GM12872 (cell line): ENCODE results near the gene DMRTA2.

Source experiments
- TF ChIP-seq, protein P1 (sequence below): IDR thresholded peaks from 3 replicates; pipeline ENCODE4 v1.5.1; 2011; ENCODE audit warnings: low read depth, mild to moderate bottlenecking, low read length, moderate library complexity; ENCODE audit not compliant: insufficient read depth

DMRTA2 gene

DNA sequence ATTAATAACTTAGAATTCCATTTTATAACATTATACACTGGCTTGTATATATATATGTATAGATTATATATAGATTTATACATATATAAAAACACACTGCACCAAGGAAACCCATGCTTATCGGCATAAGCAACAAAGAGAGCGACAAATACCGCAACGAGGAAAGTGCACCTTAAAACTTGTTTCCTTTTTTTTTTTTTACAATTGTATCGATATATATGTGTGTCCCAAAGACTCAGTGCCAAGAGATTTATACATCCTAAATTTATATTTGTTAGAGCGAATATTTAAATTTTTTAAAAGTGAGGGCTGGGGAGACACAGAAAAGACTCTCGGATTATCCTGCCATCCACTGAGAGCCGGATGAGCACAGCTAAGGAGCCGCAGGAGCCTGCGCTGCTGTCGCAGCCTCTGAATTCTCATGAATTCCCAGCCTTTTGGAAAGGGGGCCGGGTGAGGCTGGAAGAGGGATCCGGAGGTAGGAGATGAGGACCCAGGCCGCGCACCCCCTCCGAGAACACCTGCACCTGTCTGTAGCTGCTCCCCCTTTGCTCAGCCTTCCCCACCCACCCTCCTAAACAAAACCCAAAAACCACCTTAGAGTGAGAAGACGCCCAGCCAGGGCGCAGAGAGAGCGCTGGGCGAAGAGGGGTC, 5.2 kb downstream of the DMRTA2 start:
- TF ChIP-seq, protein P1, sequence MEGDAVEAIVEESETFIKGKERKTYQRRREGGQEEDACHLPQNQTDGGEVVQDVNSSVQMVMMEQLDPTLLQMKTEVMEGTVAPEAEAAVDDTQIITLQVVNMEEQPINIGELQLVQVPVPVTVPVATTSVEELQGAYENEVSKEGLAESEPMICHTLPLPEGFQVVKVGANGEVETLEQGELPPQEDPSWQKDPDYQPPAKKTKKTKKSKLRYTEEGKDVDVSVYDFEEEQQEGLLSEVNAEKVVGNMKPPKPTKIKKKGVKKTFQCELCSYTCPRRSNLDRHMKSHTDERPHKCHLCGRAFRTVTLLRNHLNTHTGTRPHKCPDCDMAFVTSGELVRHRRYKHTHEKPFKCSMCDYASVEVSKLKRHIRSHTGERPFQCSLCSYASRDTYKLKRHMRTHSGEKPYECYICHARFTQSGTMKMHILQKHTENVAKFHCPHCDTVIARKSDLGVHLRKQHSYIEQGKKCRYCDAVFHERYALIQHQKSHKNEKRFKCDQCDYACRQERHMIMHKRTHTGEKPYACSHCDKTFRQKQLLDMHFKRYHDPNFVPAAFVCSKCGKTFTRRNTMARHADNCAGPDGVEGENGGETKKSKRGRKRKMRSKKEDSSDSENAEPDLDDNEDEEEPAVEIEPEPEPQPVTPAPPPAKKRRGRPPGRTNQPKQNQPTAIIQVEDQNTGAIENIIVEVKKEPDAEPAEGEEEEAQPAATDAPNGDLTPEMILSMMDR, result no peak

DNA sequence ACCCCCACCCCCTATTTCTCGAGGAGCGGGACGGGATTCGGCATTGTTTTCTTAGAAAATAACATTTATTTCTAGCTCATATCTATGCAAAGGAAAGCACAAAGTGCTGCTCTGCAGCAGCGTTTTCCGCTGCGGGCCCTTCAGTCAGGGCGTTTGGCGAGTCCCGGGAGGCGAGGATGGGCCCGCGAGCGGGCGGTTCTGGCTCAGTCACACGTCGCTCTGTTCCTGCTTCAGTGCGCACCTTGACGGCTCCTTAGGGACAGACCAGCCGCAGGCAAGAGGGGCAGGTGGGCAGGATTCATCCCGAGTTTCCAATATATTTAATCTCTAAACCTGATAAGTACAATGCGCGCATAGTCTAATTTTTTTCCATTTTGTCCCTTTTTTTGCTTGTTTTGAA, 5.7 kb downstream of the DMRTA2 start:
- TF ChIP-seq, protein P1, result no peak

DNA sequence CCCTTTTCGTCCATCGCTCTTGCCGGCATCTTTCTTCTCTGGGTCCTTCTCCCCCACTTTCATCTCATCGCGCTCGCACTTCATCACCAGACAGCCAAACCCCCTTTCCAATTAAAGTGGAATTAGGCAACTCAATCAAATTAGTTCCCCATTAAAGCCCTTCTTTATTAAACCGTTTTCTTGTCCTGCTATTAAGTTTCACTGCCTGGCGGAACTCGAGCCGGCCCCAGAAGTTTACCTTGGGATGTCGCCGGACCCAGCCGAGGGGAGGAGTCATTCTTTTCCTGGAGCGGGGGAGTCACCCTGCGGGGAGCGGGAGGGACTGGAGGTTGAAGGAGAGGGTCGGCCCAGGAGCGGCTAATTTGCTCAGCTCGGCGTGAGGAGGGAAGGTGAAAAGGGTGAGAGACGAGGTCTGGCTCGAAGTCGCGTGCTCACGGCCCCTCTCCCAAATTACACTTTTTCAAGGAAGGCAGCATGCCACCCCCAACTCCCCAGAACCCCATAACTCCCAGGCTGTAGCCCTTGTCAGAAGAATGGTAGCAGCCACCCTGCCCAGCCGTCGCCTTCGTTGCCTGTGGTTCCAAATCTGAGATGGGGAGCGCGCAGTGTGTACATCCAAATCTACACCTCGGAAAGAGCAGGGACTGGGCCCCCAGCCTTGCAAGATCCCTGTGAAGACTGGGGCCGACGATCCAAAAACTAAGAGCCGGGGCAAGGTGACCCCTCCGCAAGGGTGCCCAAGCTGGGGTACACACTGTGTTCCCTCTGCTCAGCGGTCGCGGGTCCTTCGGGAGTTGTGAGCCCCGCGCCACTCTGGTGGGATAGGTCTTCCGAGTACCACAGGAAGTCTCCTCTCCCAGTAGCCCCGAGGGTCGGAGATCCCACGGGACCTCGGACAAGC, 6.4 kb downstream of the DMRTA2 start:
- TF ChIP-seq, protein P1, result no peak

DNA sequence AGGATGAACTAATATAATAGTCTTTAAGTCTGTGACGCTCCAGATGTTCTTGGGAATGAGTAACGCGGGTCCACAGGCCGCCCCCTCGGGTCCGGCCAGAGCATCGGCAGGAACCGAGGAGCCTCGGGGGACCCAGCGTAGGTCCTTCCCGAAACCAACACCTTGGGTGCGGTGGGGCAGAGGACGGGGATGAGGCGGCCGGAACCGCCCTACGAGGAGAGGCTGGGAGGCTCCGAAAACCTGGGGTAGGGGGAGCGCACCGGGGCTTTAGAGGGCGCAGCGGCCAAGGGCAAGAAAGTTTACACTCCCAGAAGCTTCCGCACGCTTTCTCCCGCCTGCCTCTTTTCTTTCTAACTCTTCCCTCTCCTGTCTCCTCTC, 7.1 kb downstream of the DMRTA2 start:
- TF ChIP-seq, protein P1, result no peak

DNA sequence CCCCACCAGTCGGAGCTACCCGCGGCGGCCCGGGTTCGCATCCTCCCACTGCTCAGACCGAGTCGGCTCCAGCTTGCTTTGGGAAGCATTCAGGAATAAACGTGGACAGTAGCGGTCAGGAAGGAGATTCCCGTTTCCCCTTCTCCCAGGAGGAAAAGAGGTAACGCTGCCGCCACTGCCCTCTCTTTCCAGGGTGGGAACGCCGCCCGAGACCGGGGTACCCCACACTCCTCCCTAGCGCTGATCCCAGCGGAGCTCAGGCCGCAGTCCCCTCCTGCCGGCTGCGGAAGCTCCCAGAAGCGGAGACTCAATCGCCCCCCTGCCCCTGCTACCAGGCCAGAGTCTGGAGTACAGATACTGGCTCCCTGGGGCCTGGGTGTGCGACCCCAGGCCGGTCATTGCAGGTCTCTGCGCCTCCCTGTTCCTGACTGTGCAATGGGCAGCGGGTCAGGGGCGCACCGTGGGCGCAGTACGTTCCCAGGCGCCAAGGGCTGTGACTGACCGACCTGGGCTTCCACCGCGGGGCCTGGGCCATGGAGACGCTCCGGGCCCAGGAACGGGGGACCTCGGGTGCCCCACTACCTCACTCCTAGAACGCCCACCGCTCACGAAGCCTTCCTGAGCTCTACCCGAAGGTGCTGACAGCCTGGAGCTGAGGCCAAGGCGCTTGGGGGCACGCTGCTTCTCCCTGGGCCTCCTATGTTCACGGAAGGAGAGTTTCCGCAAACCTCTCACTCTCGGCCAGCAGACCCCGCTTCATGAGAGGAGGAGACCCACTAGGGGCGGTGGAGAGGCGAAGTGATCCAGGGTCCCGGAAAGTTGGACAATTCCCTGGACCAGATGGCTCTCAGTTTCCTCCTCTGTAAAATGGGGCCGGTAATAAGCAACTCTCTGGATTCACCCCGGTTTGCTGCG, 7.8 kb downstream of the DMRTA2 start:
- TF ChIP-seq, protein P1, result no peak

DNA sequence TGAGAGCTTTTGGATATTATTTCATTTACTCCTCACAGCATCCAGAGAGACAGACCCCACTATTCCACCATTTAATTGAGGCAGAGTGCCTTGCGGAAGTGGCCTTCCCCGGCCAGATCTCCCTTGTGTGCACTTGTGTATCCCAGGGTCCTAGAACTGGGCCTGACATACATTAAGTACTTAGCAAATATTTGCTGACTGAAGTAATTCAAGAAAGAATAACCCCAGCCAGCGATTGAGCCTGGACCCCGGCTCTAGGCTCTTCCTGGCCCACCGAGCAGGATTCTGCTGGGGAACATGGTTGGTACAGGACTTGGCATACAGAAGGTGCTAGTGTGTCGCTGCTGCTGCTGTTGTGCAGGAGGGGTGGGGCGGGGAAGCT, 8.4 kb downstream of the DMRTA2 start:
- TF ChIP-seq, protein P1, result no peak
